Erythroblast (primary cell): ENCODE measurements around the gene ZSWIM2.

Experiments used
- GATA1 ChIP-seq: IDR thresholded peaks from 2 replicates; pipeline ENCODE4 v1.6.1; 2011; ENCODE audit warnings: low read depth, mild to moderate bottlenecking, control low read depth, low read length, moderate library complexity
- POLR2A ChIP-seq: IDR thresholded peaks from 2 replicates; pipeline ENCODE4 v1.6.1; 2011; ENCODE audit warnings: mild to moderate bottlenecking, low read length

DNA sequence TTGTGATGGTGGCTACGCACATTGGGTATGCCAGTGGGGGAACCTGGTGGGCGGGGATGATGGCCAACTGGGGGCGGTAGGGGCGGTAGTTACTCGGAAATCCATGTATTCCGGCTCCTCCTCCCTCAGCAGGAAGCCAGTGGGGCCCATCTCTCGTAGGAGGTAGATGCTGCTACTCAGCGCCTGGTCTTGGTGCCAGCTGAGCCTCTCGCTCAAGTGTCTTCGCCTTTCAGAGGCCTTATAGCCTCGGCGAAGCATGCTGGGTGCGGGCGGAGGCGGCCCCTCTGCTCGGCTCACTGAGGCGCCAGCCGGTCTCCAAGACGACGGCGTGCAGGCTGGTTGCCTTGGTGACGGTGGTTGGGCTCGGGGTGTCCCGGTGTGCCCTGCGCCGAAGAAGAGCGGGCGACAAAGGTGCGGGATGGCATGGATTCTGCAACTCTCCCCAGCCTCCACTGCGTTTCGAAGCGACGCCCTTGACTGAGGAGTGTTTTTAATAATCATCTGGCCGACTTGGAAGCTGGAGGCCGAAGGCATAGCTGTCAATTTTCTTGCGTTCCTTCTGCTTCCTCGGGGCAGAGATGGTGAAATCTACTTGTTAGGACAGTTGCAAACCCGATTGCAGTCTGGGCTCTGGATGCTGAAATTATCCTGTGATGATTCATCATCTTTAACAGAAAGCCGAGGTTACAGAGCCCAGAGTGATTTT lies at the start of gene ZSWIM2:
- TF ChIP-seq POLR2A (no peak), GATA1 (no peak)
